GM12878 (cell line): ENCODE measurements around the gene GNAL. TPM values are rescaled to one million over a fixed set of nuclear protein-coding genes. Genes with fewer than 3 reads are reported as not detected.

Experiments
- ATAC-seq: fragments of 200-7000 bp; cut with Tn5 transposase; 3 replicates; pipeline ENCODE4 v1.9.1; 2020; ENCODE audit warnings: mild to moderate bottlenecking, moderate library complexity
- BruUV-seq: library from RNA; stranded (reverse); fragments of 400-500 nt; replicated peaks from 2 replicates; lab custom pipeline; 2021; lab: Mats Ljungman, UMichigan
- CTCF ChIA-PET: fragments of 300-600 bp; sonication (Branson Sonifier 250); formaldehyde crosslinking; extraction: SDS; loops from one replicate; lab custom pipeline; 2021; ENCODE audit warnings: inconsistent platforms; lab: Yijun Ruan, JAX
- POLR2A ChIA-PET: fragments of 350-600 bp; formaldehyde crosslinking; extraction: SDS; loops from one replicate; lab custom pipeline; 2021; ENCODE audit warnings: inconsistent platforms; lab: Charles Lee
- RAD21 ChIA-PET: fragments of 300-600 bp; sonication (Branson Sonifier 250); formaldehyde crosslinking; loops from one replicate; lab custom pipeline; 2023; ENCODE audit warnings: antibody characterized with exemption; ENCODE audit not compliant: unreplicated experiment; lab: Charles Lee
- SMC1A ChIA-PET: fragments of 300-600 bp; sonication (Branson Sonifier 250); formaldehyde crosslinking; loops from one replicate; lab custom pipeline; 2023; ENCODE audit not compliant: unreplicated experiment, uncharacterized antibody; lab: Charles Lee
- DNase-seq: peaks from one replicate; pipeline ENCODE4 v3.0.0-alpha.2; 2011; ENCODE audit warnings: low read depth, low spot score
- FAIRE-seq: peaks from 3 replicates; lab custom pipeline; 2011; peaks lifted over from hg19 to GRCh38; lab: Jason Lieb, UNC
- H2AFZ ChIP-seq: 2 replicates; pipeline ENCODE4 v1.6.0; 2011; ENCODE audit warnings: low read depth, low read length, control low read depth; ENCODE audit not compliant: control insufficient read depth
- H3K27ac ChIP-seq: 2 replicates; pipeline ENCODE4 v1.5.1; 2011; ENCODE audit warnings: control low read depth; ENCODE audit not compliant: control insufficient read depth, insufficient read depth
- H3K27me3 ChIP-seq, 2 experiments: replicated peaks in 1 of 2; 2 replicates each; pipeline versions ENCODE4 v1.6.0 to v1.6.1; 2011; ENCODE audit warnings: low read length in 1 of 2; ENCODE audit not compliant: control insufficient read depth in 2 of 2, insufficient read depth in 2 of 2
- H3K36me3 ChIP-seq, 2 experiments: 2 replicates each; pipeline ENCODE4 v1.5.1; 2011; ENCODE audit warnings: low read length in 1 of 2; ENCODE audit not compliant: control insufficient read depth in 2 of 2, insufficient read depth in 2 of 2
- H3K4me1 ChIP-seq: 2 replicates; pipeline ENCODE4 v1.6.1; 2011; ENCODE audit warnings: mild to moderate bottlenecking, low read length, moderate library complexity, mixed read lengths; ENCODE audit not compliant: control insufficient read depth, insufficient read depth
- H3K4me2 ChIP-seq: 2 replicates; pipeline ENCODE4 v1.6.0; 2011; ENCODE audit warnings: control low read depth; ENCODE audit not compliant: control insufficient read depth, insufficient read depth
- H3K4me3 ChIP-seq: fragments of 200-600 bp; sonication (generic); 2 replicates; pipeline ENCODE4 v1.5.1; 2016
- H3K79me2 ChIP-seq: 2 replicates; pipeline ENCODE4 v1.6.0; 2011; ENCODE audit warnings: low read length; ENCODE audit not compliant: control insufficient read depth, insufficient read depth
- H3K9ac ChIP-seq: 2 replicates; pipeline ENCODE4 v1.8.0; 2011; ENCODE audit warnings: low read length, control low read depth, mixed read lengths; ENCODE audit not compliant: control insufficient read depth, insufficient read depth
- H3K9me3 ChIP-seq: replicated peaks from 3 replicates; pipeline ENCODE4 v1.5.1; 2011; ENCODE audit warnings: mild to moderate bottlenecking, low read length; ENCODE audit not compliant: control insufficient read depth, insufficient read depth
- H4K20me1 ChIP-seq: 2 replicates; pipeline ENCODE4 v1.6.0; 2011; ENCODE audit not compliant: control insufficient read depth, insufficient read depth
- CREM ChIP-seq: IDR thresholded peaks from 2 replicates; pipeline ENCODE4 v1.6.1; 2014; ENCODE audit warnings: antibody characterized with exemption, low read depth
- NFXL1 ChIP-seq: fragments of 450-650 bp; IDR thresholded peaks from 2 replicates; pipeline ENCODE4 v1.6.1; 2017; ENCODE audit warnings: antibody characterized with exemption, mild to moderate bottlenecking, borderline replicate concordance
- POLR2AphosphoS2 ChIP-seq: IDR thresholded peaks from 2 replicates; pipeline ENCODE4 v1.6.1; 2011; ENCODE audit warnings: low read depth, mild to moderate bottlenecking, low read length, improper control_type of control experiment, moderate library complexity
- SPI1 ChIP-seq: IDR thresholded peaks from 2 replicates; pipeline ENCODE4 v1.6.1; 2011; ENCODE audit warnings: low read depth, mild to moderate bottlenecking, low read length, moderate library complexity, borderline replicate concordance; ENCODE audit not compliant: insufficient read depth
- TCF3 ChIP-seq: IDR thresholded peaks from 2 replicates; pipeline ENCODE4 v1.6.1; 2012; ENCODE audit warnings: low read depth, mild to moderate bottlenecking, low read length, borderline replicate concordance; ENCODE audit not compliant: insufficient read depth
- USF1 ChIP-seq: IDR thresholded peaks from 2 replicates; pipeline ENCODE4 v1.6.1; 2011; ENCODE audit warnings: borderline replicate concordance, low read depth, mild to moderate bottlenecking, moderate library complexity, mixed read lengths, low read length; ENCODE audit not compliant: insufficient read depth; ENCODE audit errors: extremely low read length
- ZNF687 ChIP-seq: fragments of 450-650 bp; IDR thresholded peaks from 2 replicates; pipeline ENCODE4 v1.6.1; 2017; ENCODE audit warnings: mild to moderate bottlenecking, moderate library complexity
- ZZZ3 ChIP-seq: IDR thresholded peaks from 2 replicates; pipeline ENCODE4 v1.6.1; 2011; ENCODE audit warnings: low read depth; ENCODE audit not compliant: control insufficient read depth, insufficient read length
- WGBS: methylation state at CpG from one replicate; pipeline ENCODE4 v1.1.6; 2016; ENCODE audit warnings: low lambda C conversion rate; ENCODE audit not compliant: insufficient replicate concordance, insufficient coverage; ENCODE audit errors: missing lambda C conversion rate; 5-methylcytosine and 5-hydroxymethylcytosine counted together
- in situ Hi-C: fragments of 300-500 bp; cut with MboI; formaldehyde crosslinking; loops from 9 replicates; pipeline ENCODE4 v1.14.3; 2018; ENCODE audit warnings: mixed read lengths
- intact Hi-C: fragments of 100-400 bp; cut with micrococcal nuclease; formaldehyde crosslinking; loops from one replicate; pipeline ENCODE4 v1.14.2; 2022; ENCODE audit not compliant: unreplicated experiment
- polyA plus RNA-seq, 11 experiments: library from polyadenylated mRNA; depleted of rRNA in 4 of 11; unstranded in 6 of 11; stranded (reverse) in 5 of 11; fragments of >200 nt; fragmentation: Nextera tagmentation in 4 of 11; fragmentation: Illumina TruSeq in 1 of 11; extraction: Ambion mirVana in 4 of 11; extraction: Trizol in 1 of 11; gene quantifications; 1 replicate in 1 of 11; 2 replicates in 10 of 11; pipeline versions ENCODE4 v1.2.1 to v1.2.3, GENCODE V29; 2011 to 2016; ENCODE audit warnings: inconsistent platforms in 2 of 11, missing spikeins in 2 of 11, low read depth in 1 of 11
- total RNA-seq, 4 experiments: library from RNA; depleted of rRNA in 3 of 4; stranded (reverse); fragments of >200 nt in 3 of 4; fragmentation: Illumina TruSeq in 1 of 4; extraction: Trizol in 1 of 4; gene quantifications; 2 replicates each; pipeline versions ENCODE4 v1.2.1 to v1.2.3, GENCODE V29; 2013 to 2021

GNAL gene
- total and polyA plus RNA-seq, 10 of the 15 experiments (the other 5 are each of a cell fraction or from before 2014, with no cell fraction given), result 0.02 to 0.39 (median 0.05) TPM; not detected in 5

GRCh38 chr18:11666176-11666575 lies 22.9 kb upstream of the GNAL start:
- in situ Hi-C loops, result no loop called here

More at GRCh38 chr18:11666176-11666575, 22.9 kb upstream of the GNAL start:
- Histone ChIP-seq H3K9me3 (no peaks in the 10 kb centered on the region), H3K4me3 (no peak overlapping the region), H3K36me3 (no peaks in the 10 kb centered on the region), H2AFZ (no peak overlapping the region), H3K4me1 (no peaks in the 10 kb centered on the region), H4K20me1 (no peaks in the 10 kb centered on the region; the same call in 1 of the 2 replicates), H3K27ac (no peak overlapping the region), H3K9ac (no peak overlapping the region), H3K27me3 (peaks cover 3 to 11% of the 10 kb centered on the region in 2 experiments), H3K79me2 (no peaks in the 10 kb centered on the region), H3K4me2 (no peak overlapping the region)
- no peak for FAIRE-seq
- intact Hi-C loops, result no loop called here
- TF ChIP-seq POLR2AphosphoS2 (no peak), NFXL1 (no peak), SPI1 (no peak), ZZZ3 (no peak), USF1 (no peak), TCF3 (no peak), CREM (no peak), ZNF687 (no peak)
- BruUV-seq, result no TSS peak
- ChIA-PET CTCF (interaction anchor here (0.5 to 2.9 kb wide), 2 partner anchors 10 to 350 kb away, joined by 3 to 19 read pairs; no protein-coding TSS in a partner anchor), RAD21 (no interaction called here), SMC1A (no interaction called here), POLR2A (no interaction called here)
- WGBS, result 26% methylated on average over 4 of the region's 4 CpGs
- DNase-seq, result no peak
- ATAC-seq, result no peak
